ENCODE data around the gene RHOH.

The RHOH gene

DNA sequence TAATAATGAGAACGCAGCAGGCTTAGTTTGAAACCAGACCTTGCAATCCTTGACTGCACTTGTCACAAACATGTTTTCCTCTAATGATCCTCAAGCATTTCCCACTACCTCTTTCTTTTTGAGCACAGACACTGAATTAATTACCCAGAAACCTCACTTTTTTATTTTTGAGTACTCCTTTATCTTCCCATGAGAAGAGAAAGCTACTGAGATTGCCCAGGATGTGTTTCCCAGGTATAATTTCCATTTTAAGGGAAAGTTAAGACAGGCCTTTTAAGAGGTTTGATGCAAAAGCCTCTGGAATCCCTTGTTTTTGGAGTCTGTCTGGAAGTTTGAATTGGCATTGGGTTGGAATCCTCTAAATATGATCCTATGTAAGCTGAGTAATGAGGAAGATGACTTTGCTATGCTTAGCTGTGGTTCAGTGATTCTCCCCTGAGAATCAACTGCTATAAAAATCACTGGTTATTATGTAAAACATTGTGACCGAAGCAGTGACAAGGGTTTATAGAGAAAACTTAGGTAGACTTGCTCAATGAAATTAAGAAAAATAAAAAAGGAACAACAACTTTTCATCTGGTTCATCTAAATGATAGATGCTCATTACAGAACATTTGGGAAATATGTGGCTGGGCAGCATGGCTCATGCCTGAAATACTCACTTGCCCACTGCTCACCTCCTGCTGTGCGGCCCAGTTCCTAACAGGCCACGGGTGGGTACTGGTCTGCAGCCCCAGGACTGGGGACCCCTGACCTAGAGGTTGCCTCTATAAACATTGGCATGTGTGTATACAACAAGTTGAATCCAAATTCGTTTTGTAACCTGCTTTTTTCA is 10.8 kb upstream of the RHOH start:
- TF ChIP-seq, protein P1, sequence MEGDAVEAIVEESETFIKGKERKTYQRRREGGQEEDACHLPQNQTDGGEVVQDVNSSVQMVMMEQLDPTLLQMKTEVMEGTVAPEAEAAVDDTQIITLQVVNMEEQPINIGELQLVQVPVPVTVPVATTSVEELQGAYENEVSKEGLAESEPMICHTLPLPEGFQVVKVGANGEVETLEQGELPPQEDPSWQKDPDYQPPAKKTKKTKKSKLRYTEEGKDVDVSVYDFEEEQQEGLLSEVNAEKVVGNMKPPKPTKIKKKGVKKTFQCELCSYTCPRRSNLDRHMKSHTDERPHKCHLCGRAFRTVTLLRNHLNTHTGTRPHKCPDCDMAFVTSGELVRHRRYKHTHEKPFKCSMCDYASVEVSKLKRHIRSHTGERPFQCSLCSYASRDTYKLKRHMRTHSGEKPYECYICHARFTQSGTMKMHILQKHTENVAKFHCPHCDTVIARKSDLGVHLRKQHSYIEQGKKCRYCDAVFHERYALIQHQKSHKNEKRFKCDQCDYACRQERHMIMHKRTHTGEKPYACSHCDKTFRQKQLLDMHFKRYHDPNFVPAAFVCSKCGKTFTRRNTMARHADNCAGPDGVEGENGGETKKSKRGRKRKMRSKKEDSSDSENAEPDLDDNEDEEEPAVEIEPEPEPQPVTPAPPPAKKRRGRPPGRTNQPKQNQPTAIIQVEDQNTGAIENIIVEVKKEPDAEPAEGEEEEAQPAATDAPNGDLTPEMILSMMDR (IDR thresholded peaks at IDR 0.05; ENCODE audit: borderline replicate concordance, control extremely low read depth, extremely low read depth, insufficient read depth, missing control alignments) = no peak
- in situ Hi-C loops (cut with MboI; ENCODE audit: low sequenced_read_pairs, unreplicated experiment) = no loop called here

DNA sequence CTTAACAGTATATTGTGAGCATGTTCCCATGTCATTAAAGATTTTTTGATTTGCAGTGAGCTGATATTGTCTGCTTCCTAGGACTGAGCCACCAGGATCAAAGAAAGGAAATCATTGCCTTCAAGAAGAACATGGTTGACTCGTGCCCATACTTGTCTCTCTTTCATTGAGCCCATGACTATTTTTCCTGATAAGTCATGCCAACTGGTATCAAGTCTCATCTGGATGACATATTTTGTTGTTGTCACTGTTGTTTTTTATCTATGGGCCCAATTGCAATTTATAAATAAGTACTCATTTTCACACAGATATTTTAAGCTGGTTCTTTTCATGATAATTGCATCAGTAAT is 10.2 kb upstream of the RHOH start:
- DNase-seq (ENCODE audit: low spot score) = no peak
- in situ Hi-C loops (cut with MboI; ENCODE audit: low sequenced_read_pairs, unreplicated experiment) = no loop called here
- TF ChIP-seq, protein P1 (IDR thresholded peaks at IDR 0.05; ENCODE audit: borderline replicate concordance, control extremely low read depth, extremely low read depth, insufficient read depth, missing control alignments) = no peak

More for the DNA sequence above, 10.8 kb upstream of the RHOH start:
- peak; percentile 66 for DNase-seq (ENCODE audit: low spot score)

DNA sequence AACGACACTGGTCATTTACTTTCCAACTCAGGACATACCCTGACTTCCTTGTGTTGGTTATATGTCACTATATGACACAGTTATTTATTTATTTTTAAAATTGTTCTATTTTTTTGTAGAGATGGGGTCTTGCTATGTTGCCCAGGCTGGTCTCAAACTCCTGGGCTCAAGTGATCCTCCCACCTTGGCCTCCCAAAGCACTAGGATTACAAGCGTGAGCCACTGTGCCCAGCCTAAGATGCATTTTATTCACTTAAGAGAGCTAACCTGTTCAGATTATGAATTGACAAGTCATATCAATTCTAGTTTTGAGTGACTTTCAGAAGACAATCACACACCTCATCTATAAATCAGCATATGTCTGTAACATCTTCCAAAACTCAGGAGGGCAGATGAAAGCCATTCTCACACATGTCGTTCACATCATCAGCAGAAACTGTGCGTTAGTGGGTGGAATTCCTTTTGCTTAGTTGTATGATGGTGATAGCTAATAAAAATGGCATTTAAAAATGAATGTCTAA is 9.4 kb upstream of the RHOH start:
- TF ChIP-seq, protein P1 (IDR thresholded peaks at IDR 0.05; ENCODE audit: borderline replicate concordance, control extremely low read depth, extremely low read depth, insufficient read depth, missing control alignments) = no peak
- in situ Hi-C loops (cut with MboI; ENCODE audit: low sequenced_read_pairs, unreplicated experiment) = no loop called here
- DNase-seq (ENCODE audit: low spot score) = no peak

DNA sequence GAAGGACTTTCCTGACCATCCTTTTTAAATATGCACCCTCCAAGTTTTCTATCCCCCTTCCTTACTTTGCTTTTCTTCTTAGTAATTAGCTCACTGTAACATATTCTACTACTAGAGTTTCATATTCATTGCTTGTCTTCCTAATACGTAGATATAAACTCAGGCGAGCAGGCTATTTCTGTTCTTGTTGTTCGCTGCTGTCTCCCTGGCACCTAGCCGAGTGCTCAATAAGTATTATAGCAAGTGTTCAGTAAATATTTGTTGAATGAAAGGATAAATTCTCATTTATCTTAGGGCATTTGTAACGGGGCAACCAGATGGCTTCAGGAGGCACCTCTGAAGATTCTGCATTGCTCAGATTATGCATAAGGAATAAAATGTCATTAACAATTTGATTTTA is 6.8 kb upstream of the RHOH start:
- no peak for DNase-seq (ENCODE audit: low spot score)
- in situ Hi-C loops (cut with MboI; ENCODE audit: low sequenced_read_pairs, unreplicated experiment) = no loop called here
- TF ChIP-seq, protein P1 (IDR thresholded peaks at IDR 0.05; ENCODE audit: borderline replicate concordance, control extremely low read depth, extremely low read depth, insufficient read depth, missing control alignments) = no peak

DNA sequence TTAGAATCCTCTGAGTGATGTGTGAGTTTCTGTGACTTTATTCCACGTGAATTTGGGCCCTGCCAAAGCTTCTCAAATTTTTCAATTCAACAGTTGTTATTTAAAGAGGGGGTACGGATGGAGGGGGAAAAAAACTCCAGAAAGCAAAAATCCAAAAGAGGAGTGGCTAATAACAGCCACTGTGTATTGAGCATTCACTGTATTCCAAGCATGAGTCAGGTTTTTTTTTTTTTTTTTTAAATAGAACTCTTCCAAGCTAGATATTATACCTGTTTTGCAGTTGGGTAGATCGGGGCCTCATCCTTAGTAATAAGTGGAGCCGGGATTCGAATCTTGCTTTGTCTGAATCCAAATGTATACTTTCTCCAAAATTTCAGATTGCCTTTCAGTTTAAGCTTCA is 6.4 kb upstream of the RHOH start:
- in situ Hi-C loops (cut with MboI; ENCODE audit: low sequenced_read_pairs, unreplicated experiment) = no loop called here
- TF ChIP-seq, protein P1 (IDR thresholded peaks at IDR 0.05; ENCODE audit: borderline replicate concordance, control extremely low read depth, extremely low read depth, insufficient read depth, missing control alignments) = no peak
- DNase-seq (ENCODE audit: low spot score) = no peak

DNA sequence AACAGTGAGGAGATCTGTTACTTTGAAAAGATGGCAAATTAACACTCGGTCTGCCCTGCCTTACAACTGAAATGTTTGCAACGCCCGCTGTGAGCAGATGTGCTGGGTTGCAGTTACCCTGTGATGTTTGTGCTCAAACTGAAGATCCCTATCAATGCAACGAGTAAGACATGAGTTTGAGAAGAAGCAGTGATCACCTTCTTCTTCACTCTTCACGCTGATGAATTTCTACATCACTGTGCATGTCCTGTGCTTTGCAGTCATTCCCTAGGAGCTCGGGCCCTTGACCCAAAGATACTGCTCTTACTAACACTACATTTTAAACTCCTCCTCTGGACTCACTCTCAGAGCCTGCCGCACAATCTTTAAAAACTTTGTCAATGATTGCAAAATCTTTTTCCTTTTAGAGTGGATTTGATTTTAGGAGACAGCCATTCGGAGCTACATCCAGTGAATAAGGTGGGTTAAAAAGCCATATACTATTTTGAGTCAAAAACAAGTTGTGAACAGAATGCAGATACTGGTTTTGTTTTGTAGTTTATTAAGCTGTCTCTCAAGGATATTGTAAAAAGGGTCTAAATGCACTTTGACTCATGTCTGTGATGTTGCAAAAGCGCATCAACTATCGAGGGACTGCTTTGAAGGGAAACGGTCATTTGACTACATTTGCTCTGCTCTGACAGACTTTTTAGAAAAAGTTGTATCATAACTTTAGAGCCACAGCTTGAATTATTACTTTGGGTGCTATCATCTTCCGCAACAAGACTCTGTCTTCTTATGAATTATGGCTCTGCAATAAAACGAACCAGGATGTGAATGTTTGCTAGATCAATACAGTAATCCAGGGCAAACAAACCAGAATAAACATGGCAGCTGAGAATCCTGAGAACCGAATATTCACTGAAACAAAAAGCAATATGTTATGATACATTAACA is 5.7 kb upstream of the RHOH start:
- no peak for DNase-seq (ENCODE audit: low spot score)
- TF ChIP-seq, protein P1 (IDR thresholded peaks at IDR 0.05; ENCODE audit: borderline replicate concordance, control extremely low read depth, extremely low read depth, insufficient read depth, missing control alignments) = no peak
- in situ Hi-C loops (cut with MboI; ENCODE audit: low sequenced_read_pairs, unreplicated experiment) = no loop called here
